HG03521 (cell line): ENCODE data around the gene ESYT3.
"Not testable (repeated sequence)": the region's sequence is repeated elsewhere in the genome, so short reads cannot be mapped to it uniquely, and the experiment has no call there.

ENCODE experiments used
- ATAC-seq: cut with Tn5 transposase; IDR thresholded peaks from one replicate; pipeline ENCODE4 v1.9.1; 2021; ENCODE audit warnings: mild to moderate bottlenecking, moderate library complexity; ENCODE audit not compliant: unreplicated experiment

The ESYT3 gene

GRCh38 chr3:138484672-138485071 is 50.3 kb downstream of the ESYT3 start:
- ATAC-seq = not testable (repeated sequence)

GRCh38 chr3:138486580-138486979 is 52.2 kb downstream of the ESYT3 start:
- not testable (repeated sequence) for ATAC-seq

GRCh38 chr3:138491971-138492370 is 57.6 kb downstream of the ESYT3 start:
- no peak for ATAC-seq

- no peak for ATAC-seq
Measured at GRCh38 chr3:138492980-138493675, 58.7 kb downstream of the ESYT3 start.

DNA sequence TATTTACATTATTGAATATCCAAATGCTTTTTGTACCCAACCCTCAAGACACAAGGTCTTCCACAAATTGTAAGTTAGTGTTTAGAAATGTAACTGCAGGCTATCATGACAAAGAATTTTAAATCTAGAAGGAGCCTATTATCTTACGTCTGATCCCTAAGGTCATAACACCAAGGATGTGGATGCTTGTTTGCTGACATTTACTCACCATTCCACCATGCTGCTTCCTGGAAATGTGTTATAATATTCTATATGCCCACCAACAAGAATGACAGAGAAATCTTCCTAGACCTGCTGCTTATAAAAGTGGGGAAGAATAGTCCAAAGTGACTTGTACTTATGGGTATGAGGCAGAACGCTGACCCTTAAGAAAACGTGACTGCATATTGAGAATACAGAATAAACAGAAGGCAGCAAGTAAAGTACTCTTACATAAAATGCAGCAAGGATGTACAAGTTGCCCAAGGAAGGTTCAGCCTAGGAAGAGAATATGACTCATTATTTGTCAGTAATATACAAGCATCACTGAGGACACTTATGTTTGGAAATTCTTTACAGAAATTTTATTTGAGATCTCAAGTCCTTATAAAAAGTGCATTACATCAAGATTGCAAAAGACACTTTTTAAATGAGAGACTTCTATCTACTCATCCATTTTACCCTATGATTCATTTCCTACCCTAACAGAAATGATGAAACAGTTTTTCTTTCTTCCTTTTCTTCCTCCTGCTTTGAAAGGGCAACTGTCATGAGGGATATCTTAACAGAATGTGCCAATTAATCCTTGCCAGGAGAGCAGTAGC is 59.6 kb downstream of the ESYT3 start:
- no peak for ATAC-seq

DNA sequence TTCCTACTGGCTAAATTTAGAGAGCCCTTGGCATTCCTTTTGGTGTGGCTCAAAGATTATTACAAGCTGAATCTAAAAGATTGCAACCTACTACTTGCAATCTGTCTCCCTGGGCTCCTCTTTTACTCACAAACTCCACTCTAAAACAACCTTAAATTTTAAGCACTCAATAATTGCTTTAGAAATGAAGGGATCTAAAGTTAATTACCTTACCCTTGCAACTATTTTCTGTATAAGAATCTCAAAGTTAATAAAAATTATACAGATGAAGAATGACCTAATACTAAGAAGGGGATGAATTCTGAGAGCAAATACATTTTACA is 60.2 kb downstream of the ESYT3 start:
- no peak for ATAC-seq

- not testable (repeated sequence) for ATAC-seq
Measured at GRCh38 chr3:138495638-138496037, 61.2 kb downstream of the ESYT3 start.

DNA sequence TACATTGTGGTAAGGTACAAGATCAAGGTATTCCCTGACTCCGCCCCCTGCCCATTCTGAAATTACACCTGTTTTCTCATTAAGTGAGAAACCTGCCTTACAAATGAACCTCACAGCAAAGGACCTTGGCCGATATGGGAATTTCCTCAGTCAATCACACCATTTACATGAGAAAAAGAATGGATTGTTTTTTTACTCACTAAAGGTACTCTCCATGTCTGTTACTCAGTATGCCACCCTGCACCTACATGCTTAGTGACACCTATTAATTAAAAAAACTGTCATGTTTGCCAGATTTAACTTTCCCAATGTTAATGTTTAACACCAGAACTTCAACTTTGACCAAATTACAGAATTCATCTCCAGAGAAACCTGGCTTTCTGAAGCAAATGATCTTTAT is 62.0 kb downstream of the ESYT3 start:
- ATAC-seq = no peak

GRCh38 chr3:138497021-138497420 is 62.6 kb downstream of the ESYT3 start:
- ATAC-seq = no peak

- ATAC-seq = no peak
Measured at GRCh38 chr3:138497851-138498250, 63.4 kb downstream of the ESYT3 start.

DNA sequence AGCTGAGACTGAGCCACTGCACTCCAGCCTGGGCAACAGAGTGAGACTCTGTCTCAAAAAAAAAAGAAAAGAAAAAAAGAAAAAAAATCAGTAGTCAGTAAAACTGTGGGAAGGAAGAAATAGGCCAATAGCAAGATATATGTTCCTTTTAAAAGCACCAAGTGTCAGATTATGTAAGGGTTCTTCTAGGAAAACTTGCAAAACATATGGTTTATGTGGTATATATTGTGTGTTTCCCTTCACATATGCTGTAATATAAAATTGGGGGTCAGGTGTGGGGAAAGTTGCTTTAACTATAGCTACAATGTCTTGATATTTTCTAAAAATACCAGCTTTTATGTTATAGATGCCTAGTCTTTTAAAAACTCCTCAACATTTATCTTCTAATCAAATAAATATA is 64.6 kb downstream of the ESYT3 start:
- ATAC-seq = no peak

GRCh38 chr3:138507524-138507923 is 73.1 kb downstream of the ESYT3 start:
- ATAC-seq = no peak

DNA sequence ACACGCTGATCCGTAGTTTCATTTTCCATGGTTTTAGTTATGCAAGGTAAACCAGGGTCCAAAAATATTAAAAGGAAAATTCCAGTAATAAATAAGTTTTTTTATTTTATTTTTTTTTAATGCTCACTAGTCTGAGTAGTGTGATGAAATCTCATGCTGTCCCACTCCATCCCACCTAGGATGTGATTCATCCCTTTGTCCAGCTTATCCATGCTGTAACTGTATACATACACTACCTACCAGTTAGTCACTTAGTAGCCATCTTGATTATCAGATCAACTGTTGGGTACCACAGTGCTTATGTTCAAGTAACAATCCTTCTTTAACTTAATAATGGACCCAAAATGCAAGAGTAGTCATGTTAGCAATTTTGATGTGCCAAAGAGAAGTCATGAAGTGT is 75.2 kb downstream of the ESYT3 start:
- no peak for ATAC-seq

DNA sequence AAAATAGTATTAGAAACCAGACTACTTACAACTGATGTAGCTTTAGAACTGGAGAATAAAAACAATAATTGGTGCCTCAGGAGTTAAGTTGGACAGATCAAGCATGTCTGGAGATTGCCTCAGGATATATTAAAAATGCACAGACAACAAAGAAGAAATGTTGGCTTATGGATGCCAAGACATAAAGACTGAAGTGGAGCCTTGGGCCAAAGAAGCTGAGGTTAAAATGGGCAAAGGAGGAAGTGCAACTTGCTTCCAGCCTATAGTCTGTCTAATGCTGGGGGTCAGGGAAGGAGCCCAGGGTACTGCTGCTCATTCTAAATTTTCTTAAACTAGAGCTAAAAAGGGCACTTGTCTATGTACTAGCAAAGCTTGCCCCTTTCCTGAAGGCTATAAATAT is 77.5 kb downstream of the ESYT3 start:
- ATAC-seq = no peak

DNA sequence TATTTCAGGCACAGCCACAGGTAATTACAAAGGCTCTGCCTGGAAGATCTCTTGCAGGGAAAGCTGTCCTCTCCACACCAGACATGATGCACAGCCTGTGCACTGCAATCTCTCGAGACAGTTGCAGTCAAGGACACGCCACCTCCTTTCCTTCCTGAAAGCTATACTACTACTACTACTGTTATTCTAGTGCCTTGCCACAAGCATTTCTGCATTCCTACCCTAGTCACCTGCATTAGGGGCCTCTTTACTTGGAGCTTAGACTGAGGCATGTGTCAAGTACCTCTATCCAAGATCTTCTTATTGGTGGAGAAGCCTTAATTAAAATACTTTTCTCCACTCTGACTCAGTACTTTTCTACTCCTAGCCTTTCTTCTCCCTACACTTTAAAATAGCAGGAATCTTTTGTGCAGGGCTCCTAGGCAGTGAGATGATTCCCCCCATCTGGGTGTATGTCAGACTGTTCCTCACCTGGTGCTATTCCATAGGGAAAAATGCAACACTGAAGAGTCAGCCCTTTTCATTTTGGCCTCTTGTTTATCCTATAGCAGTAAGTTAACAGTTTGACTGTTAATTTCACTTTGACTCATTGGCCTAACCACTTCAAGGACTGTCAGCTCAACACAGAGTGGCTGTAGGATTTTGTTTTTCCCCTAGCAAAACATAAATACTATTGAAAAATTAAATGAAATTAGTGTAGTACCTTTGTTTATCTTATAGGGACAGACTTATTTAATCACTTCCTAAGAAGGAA is 78.9 kb downstream of the ESYT3 start:
- ATAC-seq = no peak

DNA sequence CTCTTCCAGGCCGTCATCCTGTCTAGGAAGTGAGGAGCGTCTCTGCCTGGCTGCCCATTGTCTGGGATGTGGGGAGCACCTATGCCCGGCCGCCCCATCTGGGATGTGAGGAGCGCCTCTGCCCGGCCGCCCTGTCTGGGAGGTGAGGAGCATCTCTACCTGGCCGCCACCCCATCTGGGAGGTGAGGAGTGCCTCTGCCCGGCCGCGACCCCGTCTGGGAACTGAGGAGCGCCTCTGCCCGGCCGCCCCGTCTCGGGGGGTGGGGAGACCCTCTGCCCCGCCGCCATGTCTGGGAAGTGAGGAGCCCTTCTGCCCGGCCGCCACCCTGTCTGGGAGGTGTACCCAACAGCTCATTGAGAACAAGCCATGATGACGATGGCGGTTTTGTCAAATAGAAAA is 87.0 kb downstream of the ESYT3 start:
- ATAC-seq = not testable (repeated sequence)
